ENCODE data around the gene TAS2R43. TPM values are rescaled to one million over a fixed set of nuclear protein-coding genes. Genes with fewer than 3 reads are reported as not detected.

The TAS2R43 gene, protein sequence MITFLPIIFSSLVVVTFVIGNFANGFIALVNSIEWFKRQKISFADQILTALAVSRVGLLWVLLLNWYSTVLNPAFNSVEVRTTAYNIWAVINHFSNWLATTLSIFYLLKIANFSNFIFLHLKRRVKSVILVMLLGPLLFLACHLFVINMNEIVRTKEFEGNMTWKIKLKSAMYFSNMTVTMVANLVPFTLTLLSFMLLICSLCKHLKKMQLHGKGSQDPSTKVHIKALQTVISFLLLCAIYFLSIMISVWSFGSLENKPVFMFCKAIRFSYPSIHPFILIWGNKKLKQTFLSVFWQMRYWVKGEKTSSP
- total RNA-seq (0.79 TPM), polyA plus RNA-seq (not detected)

DNA sequence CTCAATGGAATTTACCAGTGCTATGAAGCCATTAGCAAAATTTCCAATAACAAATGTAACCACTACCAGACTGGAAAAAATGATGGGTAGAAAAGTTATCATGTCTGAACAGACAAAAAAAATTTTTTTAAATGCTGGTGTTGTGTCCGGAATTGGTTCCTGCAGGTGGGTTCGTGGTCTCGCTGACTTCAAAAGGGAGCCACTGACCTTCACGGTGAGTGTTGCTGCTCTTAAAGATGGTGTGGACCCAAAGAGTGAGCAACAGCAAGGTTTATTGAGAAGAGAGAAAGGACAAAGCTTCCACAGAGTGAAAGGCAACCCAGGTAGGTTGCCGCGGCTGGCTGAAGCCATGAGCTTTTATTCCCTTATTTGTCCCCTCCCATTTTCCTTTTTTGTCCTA lies at the start of gene TAS2R43:
Gene TAS2R43, minus strand, starts transcription at position 186 of the 400 bp plus-strand sequence. Its CDS starts 84 bp downstream, at position 102.
- no peaks in the 10 kb centered on the region for H3K27me3 ChIP-seq (ENCODE audit: control insufficient read depth, insufficient read depth, low read length)
- H3K27me3 Mint-ChIP-seq = no peaks in the 10 kb centered on the region
- no peak for ATAC-seq (ENCODE audit: low read depth in 2 of 2)
- H3K4me3 Mint-ChIP-seq = no peak within 1 kb of the TSS
- peaks cover 0 to 2% (median 0%) of the 10 kb centered on the region in 7 donors for H3K9me3 Mint-ChIP-seq
- H3K4me1 Mint-ChIP-seq = peaks cover 0 to 14% (median 0%) of the 10 kb centered on the region in 4 donors
- no peaks in the 10 kb centered on the region for H3K36me3 Mint-ChIP-seq
- no peaks in the 10 kb centered on the region for H3K9me3 ChIP-seq (ENCODE audit: control insufficient read depth in 2 of 2, low read length in 2 of 2)
- H3K4me1 ChIP-seq (ENCODE audit: control insufficient read depth, insufficient read depth, low read length, poor library complexity, severe bottlenecking) = no peaks in the 10 kb centered on the region
- H3K27ac ChIP-seq (ENCODE audit: insufficient read depth, low read length, poor library complexity, severe bottlenecking) = no peak within 1 kb of the TSS
- DNase-seq = no peak
- H3K27ac Mint-ChIP-seq = no peak within 1 kb of the TSS
- no peaks in the 10 kb centered on the region for H3K36me3 ChIP-seq (ENCODE audit: control insufficient read depth, insufficient read depth, low read length)
- H3K4me3 ChIP-seq (ENCODE audit: low read depth, low read length) = no peak within 1 kb of the TSS

DNA sequence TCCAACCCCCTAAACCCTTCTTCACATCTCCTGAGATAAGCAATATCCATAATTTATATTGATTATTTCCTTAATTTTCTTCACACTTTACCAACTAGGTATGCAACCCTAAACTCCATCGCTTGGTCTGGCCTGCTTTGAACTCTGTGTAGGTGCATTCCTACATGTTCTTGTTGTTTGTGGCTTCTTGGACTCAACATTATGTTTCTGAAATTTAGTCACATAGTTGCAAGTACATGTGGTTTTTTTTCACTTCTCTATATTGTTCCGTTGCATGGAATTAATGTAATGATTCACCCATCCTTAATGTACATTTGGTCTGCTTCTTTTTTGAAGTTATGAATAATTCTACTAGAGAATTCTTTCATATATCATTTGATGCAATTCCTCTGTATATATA lies 44.0 kb upstream of the TAS2R43 start:
- Histone ChIP-seq H3K27ac (ENCODE audit: insufficient read depth, low read length, poor library complexity, severe bottlenecking) (no peak overlapping the region), H3K4me3 (ENCODE audit: low read depth, low read length) (no peak overlapping the region), H3K9me3 (ENCODE audit: control insufficient read depth in 2 of 2, low read length in 2 of 2) (no peaks in the 10 kb centered on the region), H3K4me1 (ENCODE audit: control insufficient read depth, insufficient read depth, low read length, poor library complexity, severe bottlenecking) (no peaks in the 10 kb centered on the region), H3K27me3 (ENCODE audit: control insufficient read depth, insufficient read depth, low read length) (no peaks in the 10 kb centered on the region), H3K36me3 (ENCODE audit: control insufficient read depth, insufficient read depth, low read length) (no peaks in the 10 kb centered on the region)
- ATAC-seq (ENCODE audit: low read depth in 2 of 2) = no peak
- peaks cover 20% of the 10 kb centered on the region for H3K36me3 Mint-ChIP-seq
- peaks cover 0 to 3% (median 0%) of the 10 kb centered on the region in 7 donors for H3K9me3 Mint-ChIP-seq
- peaks cover 27 to 46% (median 45%) of the 10 kb centered on the region in 4 donors for H3K4me1 Mint-ChIP-seq
- DNase-seq = no peak
- H3K27me3 Mint-ChIP-seq = no peaks in the 10 kb centered on the region
- H3K27ac Mint-ChIP-seq = peak overlapping the region in 1 of 3 donors; percentile 70
- no peak overlapping the region for H3K4me3 Mint-ChIP-seq

DNA sequence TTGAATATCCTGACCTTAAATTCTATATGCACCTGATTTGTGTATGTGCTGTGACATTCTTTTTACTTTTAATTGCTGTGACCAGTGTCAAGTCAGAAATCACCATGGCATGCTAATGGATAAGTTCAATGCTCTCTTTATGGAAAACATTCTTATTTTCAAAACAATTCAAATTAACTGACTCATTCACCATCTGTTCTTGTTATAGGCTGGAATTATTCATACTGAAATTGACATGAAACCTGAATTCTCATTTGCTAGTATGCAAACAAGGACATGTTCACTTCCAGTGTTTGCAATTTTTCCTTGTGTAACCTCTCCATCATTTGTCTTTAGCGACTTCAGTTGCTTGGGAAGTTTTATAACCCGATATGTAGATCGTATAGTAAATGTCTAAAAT lies 42.2 kb upstream of the TAS2R43 start, which contains the start of gene TAS2R30:
Gene TAS2R30, minus strand, starts transcription at position 340 of the 400 bp plus-strand sequence. CDS start 400 bp downstream, outside the sequence.
- Mint-ChIP-seq H3K27me3 (no peaks in the 10 kb centered on the region), H3K9me3 (peaks cover 0 to 2% (median 0%) of the 10 kb centered on the region in 7 donors), H3K27ac (peak within 1 kb of the TSS in 1 of 3 donors; percentile 59), H3K4me1 (peaks cover 32 to 46% (median 40%) of the 10 kb centered on the region in 4 donors), H3K36me3 (peaks cover 20% of the 10 kb centered on the region), H3K4me3 (no peak within 1 kb of the TSS)
- Histone ChIP-seq H3K4me1 (ENCODE audit: control insufficient read depth, insufficient read depth, low read length, poor library complexity, severe bottlenecking) (no peaks in the 10 kb centered on the region), H3K27me3 (ENCODE audit: control insufficient read depth, insufficient read depth, low read length) (no peaks in the 10 kb centered on the region), H3K4me3 (ENCODE audit: low read depth, low read length) (no peak within 1 kb of the TSS), H3K9me3 (ENCODE audit: control insufficient read depth in 2 of 2, low read length in 2 of 2) (no peaks in the 10 kb centered on the region), H3K36me3 (ENCODE audit: control insufficient read depth, insufficient read depth, low read length) (peaks cover 2% of the 10 kb centered on the region), H3K27ac (ENCODE audit: insufficient read depth, low read length, poor library complexity, severe bottlenecking) (no peak within 1 kb of the TSS)
- DNase-seq (no peak), ATAC-seq (ENCODE audit: low read depth in 2 of 2) (no peak)

DNA sequence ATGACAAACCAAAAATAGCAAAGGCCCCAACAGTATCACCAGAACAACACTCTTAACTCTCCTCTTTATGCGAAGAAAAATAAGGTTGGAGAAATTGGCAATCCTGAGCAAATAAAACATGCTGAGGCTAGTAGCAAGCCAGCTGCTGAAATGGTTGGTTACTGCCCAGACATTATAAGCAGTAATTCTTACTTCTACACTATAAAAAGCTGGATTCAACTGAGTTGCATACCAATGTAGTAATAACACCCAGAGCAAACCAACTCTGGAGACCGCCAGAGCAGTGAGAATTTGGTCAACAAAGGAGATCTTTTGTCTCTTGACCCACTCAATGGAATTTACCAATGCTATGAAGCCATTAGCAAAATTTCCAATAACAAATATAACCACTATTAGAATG lies 41.7 kb upstream of the TAS2R43 start:
- H3K4me1 Mint-ChIP-seq = peaks cover 32 to 43% (median 40%) of the 10 kb centered on the region in 4 donors
- Histone ChIP-seq H3K27me3 (ENCODE audit: control insufficient read depth, insufficient read depth, low read length) (no peaks in the 10 kb centered on the region), H3K4me3 (ENCODE audit: low read depth, low read length) (no peak overlapping the region), H3K36me3 (ENCODE audit: control insufficient read depth, insufficient read depth, low read length) (peaks cover 3% of the 10 kb centered on the region), H3K27ac (ENCODE audit: insufficient read depth, low read length, poor library complexity, severe bottlenecking) (no peak overlapping the region), H3K4me1 (ENCODE audit: control insufficient read depth, insufficient read depth, low read length, poor library complexity, severe bottlenecking) (no peaks in the 10 kb centered on the region), H3K9me3 (ENCODE audit: control insufficient read depth in 2 of 2, low read length in 2 of 2) (no peaks in the 10 kb centered on the region)
- H3K9me3 Mint-ChIP-seq = peaks cover 0 to 2% (median 0%) of the 10 kb centered on the region in 7 donors
- no peak for DNase-seq
- ATAC-seq (ENCODE audit: low read depth in 2 of 2) = no peak
- H3K27me3 Mint-ChIP-seq = no peaks in the 10 kb centered on the region
- peaks cover 21% of the 10 kb centered on the region for H3K36me3 Mint-ChIP-seq
- H3K27ac Mint-ChIP-seq = peak overlapping the region in 1 of 3 donors; percentile 59
- no peak overlapping the region for H3K4me3 Mint-ChIP-seq

- ATAC-seq (ENCODE audit: low read depth in 2 of 2) (no peak), DNase-seq (no peak)
- no peak overlapping the region for H3K4me3 Mint-ChIP-seq
- no peaks in the 10 kb centered on the region for H3K27me3 ChIP-seq (ENCODE audit: control insufficient read depth, insufficient read depth, low read length)
- H3K27ac ChIP-seq (ENCODE audit: insufficient read depth, low read length, poor library complexity, severe bottlenecking) = no peak overlapping the region
- H3K9me3 ChIP-seq (ENCODE audit: control insufficient read depth in 2 of 2, low read length in 2 of 2) = no peaks in the 10 kb centered on the region
- H3K27me3 Mint-ChIP-seq = no peaks in the 10 kb centered on the region
- peaks cover 0 to 2% (median 0%) of the 10 kb centered on the region in 7 donors for H3K9me3 Mint-ChIP-seq
- H3K36me3 ChIP-seq (ENCODE audit: control insufficient read depth, insufficient read depth, low read length) = peaks cover 3% of the 10 kb centered on the region
- H3K4me1 ChIP-seq (ENCODE audit: control insufficient read depth, insufficient read depth, low read length, poor library complexity, severe bottlenecking) = no peaks in the 10 kb centered on the region
- peaks cover 27% of the 10 kb centered on the region for H3K36me3 Mint-ChIP-seq
- peak overlapping the region in 1 of 3 donors; percentile 59 for H3K27ac Mint-ChIP-seq
- no peak overlapping the region for H3K4me3 ChIP-seq (ENCODE audit: low read depth, low read length)
- peaks cover 34 to 43% (median 40%) of the 10 kb centered on the region in 4 donors for H3K4me1 Mint-ChIP-seq
Observed at GRCh38 chr12:11133162-11133561, 41.0 kb upstream of the TAS2R43 start.

DNA sequence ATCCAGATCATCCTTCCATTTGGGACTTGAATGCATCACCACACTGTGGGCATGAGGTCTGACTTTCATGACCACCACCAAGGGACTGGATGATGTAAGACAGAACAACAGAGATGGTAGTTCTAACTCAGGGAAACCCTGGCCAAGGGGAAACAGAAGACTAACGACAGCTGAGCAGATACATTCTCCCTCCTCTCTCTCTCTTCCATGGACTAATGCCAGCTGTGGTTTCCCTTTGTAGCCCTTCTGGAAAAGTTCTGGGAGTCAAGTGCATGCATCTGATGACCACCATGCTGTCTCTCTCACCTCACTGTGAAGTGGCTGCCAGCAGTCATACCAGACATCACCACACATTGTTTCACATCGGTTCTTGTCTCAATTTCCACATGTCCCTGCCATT lies 38.9 kb upstream of the TAS2R43 start:
- Mint-ChIP-seq H3K4me3 (no peak overlapping the region), H3K36me3 (peaks cover 38% of the 10 kb centered on the region), H3K27me3 (no peaks in the 10 kb centered on the region), H3K27ac (no peak overlapping the region), H3K9me3 (peaks cover 0 to 2% (median 0%) of the 10 kb centered on the region in 7 donors), H3K4me1 (peaks cover 27 to 35% (median 33%) of the 10 kb centered on the region in 4 donors)
- Histone ChIP-seq H3K4me1 (ENCODE audit: control insufficient read depth, insufficient read depth, low read length, poor library complexity, severe bottlenecking) (no peaks in the 10 kb centered on the region), H3K4me3 (ENCODE audit: low read depth, low read length) (no peak overlapping the region), H3K27ac (ENCODE audit: insufficient read depth, low read length, poor library complexity, severe bottlenecking) (no peak overlapping the region), H3K27me3 (ENCODE audit: control insufficient read depth, insufficient read depth, low read length) (no peaks in the 10 kb centered on the region), H3K9me3 (ENCODE audit: control insufficient read depth in 2 of 2, low read length in 2 of 2) (no peaks in the 10 kb centered on the region), H3K36me3 (ENCODE audit: control insufficient read depth, insufficient read depth, low read length) (peaks cover 5% of the 10 kb centered on the region)
- ATAC-seq (ENCODE audit: low read depth in 2 of 2) = no peak
- DNase-seq = no peak

DNA sequence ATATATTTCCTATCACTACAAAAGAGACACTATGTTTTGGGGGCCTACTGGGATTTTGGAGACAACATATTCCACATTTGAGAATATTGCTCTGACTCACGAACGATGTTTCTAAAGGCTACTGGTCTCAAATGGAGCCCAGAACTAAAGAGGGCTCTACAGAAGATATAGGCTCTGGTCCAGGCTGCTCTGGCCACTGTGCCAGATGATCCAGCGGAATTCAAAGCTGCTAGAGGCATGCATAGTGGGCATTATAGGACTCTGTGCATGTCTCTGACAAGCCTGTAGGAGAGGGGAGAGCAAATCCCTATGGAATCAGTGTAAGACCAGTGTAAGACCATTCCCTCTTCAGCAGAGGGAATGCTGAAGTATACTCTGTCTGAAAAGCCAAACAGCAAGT lies 38.3 kb upstream of the TAS2R43 start:
- H3K27ac Mint-ChIP-seq = peak overlapping the region in 1 of 3 donors; percentile 78
- peaks cover 26 to 33% (median 31%) of the 10 kb centered on the region in 4 donors for H3K4me1 Mint-ChIP-seq
- ATAC-seq (ENCODE audit: low read depth in 2 of 2) = no peak
- no peak overlapping the region for H3K4me3 ChIP-seq (ENCODE audit: low read depth, low read length)
- peaks cover 0 to 2% (median 0%) of the 10 kb centered on the region in 7 donors for H3K9me3 Mint-ChIP-seq
- no peak overlapping the region for H3K4me3 Mint-ChIP-seq
- peaks cover 38% of the 10 kb centered on the region for H3K36me3 Mint-ChIP-seq
- no peak for DNase-seq
- no peaks in the 10 kb centered on the region for H3K27me3 ChIP-seq (ENCODE audit: control insufficient read depth, insufficient read depth, low read length)
- H3K36me3 ChIP-seq (ENCODE audit: control insufficient read depth, insufficient read depth, low read length) = peaks cover 5% of the 10 kb centered on the region
- no peaks in the 10 kb centered on the region for H3K9me3 ChIP-seq (ENCODE audit: control insufficient read depth in 2 of 2, low read length in 2 of 2)
- H3K27me3 Mint-ChIP-seq = no peaks in the 10 kb centered on the region
- H3K4me1 ChIP-seq (ENCODE audit: control insufficient read depth, insufficient read depth, low read length, poor library complexity, severe bottlenecking) = no peaks in the 10 kb centered on the region
- H3K27ac ChIP-seq (ENCODE audit: insufficient read depth, low read length, poor library complexity, severe bottlenecking) = no peak overlapping the region

Data from CD4-positive, CD25-positive, alpha-beta regulatory T cell (primary cell).